Calu3 (cell line): Measurements from ENCODE around the gene CATSPER3. TPM values are rescaled to one million over a fixed set of nuclear protein-coding genes. Genes with fewer than 3 reads are reported as not detected.

Experiments
- BruUV-seq: library from RNA; stranded (reverse); fragments of 400-500 nt; replicated peaks from 2 replicates; lab custom pipeline; 2021; lab: Mats Ljungman, UMichigan
- CTCF ChIA-PET: fragments of 300-600 bp; sonication (Branson Sonifier 250); formaldehyde crosslinking; loops from one replicate; lab custom pipeline; 2022; ENCODE audit warnings: antibody characterized with exemption; lab: Charles Lee
- DNase-seq: peaks from one replicate; pipeline ENCODE4 v3.0.0; 2022
- H3K27ac Mint-ChIP-seq: one replicate; pipeline ENCODE4 v1.8.0; 2022; ENCODE audit warnings: mixed read lengths; ENCODE audit not compliant: unreplicated experiment
- H3K27me3 Mint-ChIP-seq: one replicate; pipeline ENCODE4 v1.8.0; 2022; ENCODE audit warnings: mixed read lengths; ENCODE audit not compliant: unreplicated experiment
- H3K36me3 Mint-ChIP-seq: one replicate; pipeline ENCODE4 v1.8.0; 2022; ENCODE audit warnings: mild to moderate bottlenecking, moderate library complexity, mixed read lengths; ENCODE audit not compliant: insufficient read depth, unreplicated experiment
- H3K4me1 Mint-ChIP-seq: one replicate; pipeline ENCODE4 v1.8.0; 2022; ENCODE audit warnings: mild to moderate bottlenecking, low read depth, mixed read lengths; ENCODE audit not compliant: unreplicated experiment
- H3K4me3 Mint-ChIP-seq: one replicate; pipeline ENCODE4 v1.8.0; 2022; ENCODE audit warnings: mild to moderate bottlenecking, low read depth, moderate library complexity, mixed read lengths; ENCODE audit not compliant: unreplicated experiment
- H3K9me3 Mint-ChIP-seq: one replicate; pipeline ENCODE4 v1.8.0; 2022; ENCODE audit warnings: low read depth, mixed read lengths; ENCODE audit not compliant: unreplicated experiment
- intact Hi-C: fragments of 100-400 bp; cut with micrococcal nuclease; formaldehyde crosslinking; loops from one replicate; pipeline ENCODE4 v1.10.0; 2022; ENCODE audit not compliant: unreplicated experiment
- total RNA-seq: library from RNA; stranded (reverse); gene quantifications from 2 replicates; pipeline ENCODE4 v1.2.3, GENCODE V29; 2022
- TF ChIP-seq, protein P1 (sequence below): fragments of 200-600 bp; IDR thresholded peaks from one replicate; pipeline ENCODE4 v1.8.0; 2022; ENCODE audit warnings: antibody characterized with exemption; ENCODE audit not compliant: unreplicated experiment

Gene CATSPER3
- total RNA-seq, 1 experiment from 2014 or later, result 1.5 TPM

DNA sequence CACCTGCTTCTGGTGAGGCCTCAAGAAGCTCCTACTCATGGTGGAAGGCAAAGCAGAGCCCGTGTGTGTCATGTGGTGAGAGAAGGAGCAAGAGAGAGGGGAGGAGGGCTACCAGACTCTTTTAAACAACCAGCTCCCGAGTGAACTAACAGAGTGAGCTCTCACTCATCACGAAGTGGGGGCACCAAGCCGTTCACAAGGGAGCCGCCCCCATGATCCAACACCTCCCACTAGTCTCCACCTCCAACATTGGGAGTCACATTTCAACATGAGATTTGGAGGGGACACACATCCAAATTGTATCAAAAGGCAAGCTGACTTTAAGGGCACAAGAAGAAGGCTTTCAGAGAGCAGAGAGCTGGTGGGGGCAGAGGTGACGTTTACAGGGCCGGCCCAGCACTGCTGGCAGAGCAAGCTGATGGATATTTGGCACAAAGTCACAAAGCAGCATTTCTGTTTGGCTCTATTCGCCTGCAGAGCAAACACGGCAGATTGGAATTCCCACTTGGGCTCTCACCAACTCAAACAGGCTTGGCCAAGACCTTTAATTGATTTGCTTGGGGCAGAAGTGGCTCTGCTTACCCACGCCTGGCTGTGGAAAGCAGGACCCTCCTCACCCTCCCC lies 46.4 kb downstream of the CATSPER3 start:
- H3K4me3 Mint-ChIP-seq, result no peak overlapping the region
- DNase-seq, result peak; percentile 28
- intact Hi-C loops, result no loop called here
- no peaks in the 10 kb centered on the region for H3K36me3 Mint-ChIP-seq
- no peaks in the 10 kb centered on the region for H3K27me3 Mint-ChIP-seq
- no peaks in the 10 kb centered on the region for H3K9me3 Mint-ChIP-seq
- CTCF ChIA-PET, result no interaction called here
- no peak overlapping the region for H3K27ac Mint-ChIP-seq
- no TSS peak for BruUV-seq
- TF ChIP-seq, protein P1, sequence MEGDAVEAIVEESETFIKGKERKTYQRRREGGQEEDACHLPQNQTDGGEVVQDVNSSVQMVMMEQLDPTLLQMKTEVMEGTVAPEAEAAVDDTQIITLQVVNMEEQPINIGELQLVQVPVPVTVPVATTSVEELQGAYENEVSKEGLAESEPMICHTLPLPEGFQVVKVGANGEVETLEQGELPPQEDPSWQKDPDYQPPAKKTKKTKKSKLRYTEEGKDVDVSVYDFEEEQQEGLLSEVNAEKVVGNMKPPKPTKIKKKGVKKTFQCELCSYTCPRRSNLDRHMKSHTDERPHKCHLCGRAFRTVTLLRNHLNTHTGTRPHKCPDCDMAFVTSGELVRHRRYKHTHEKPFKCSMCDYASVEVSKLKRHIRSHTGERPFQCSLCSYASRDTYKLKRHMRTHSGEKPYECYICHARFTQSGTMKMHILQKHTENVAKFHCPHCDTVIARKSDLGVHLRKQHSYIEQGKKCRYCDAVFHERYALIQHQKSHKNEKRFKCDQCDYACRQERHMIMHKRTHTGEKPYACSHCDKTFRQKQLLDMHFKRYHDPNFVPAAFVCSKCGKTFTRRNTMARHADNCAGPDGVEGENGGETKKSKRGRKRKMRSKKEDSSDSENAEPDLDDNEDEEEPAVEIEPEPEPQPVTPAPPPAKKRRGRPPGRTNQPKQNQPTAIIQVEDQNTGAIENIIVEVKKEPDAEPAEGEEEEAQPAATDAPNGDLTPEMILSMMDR, result no peak
- H3K4me1 Mint-ChIP-seq, result peaks cover 6% of the 10 kb centered on the region

DNA sequence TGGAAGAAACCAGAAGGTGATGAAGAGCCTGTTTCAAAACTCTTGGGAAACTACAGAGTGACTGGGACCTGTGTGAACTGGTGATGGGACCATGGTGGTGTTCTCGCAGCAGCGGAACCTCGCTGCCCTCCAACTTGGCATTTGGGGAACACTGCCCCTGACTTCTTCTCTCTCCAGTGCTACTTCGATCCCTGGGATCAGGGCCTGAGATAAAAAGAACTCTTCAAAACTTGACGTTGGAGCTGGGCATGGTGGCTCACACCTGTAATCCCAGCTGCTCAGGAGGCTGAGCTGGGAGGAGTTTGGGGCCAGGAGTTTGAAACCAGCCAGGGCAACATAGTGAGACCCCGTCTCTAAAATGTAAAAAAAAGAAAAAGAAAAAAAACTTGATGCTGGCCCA lies 48.2 kb downstream of the CATSPER3 start:
- Mint-ChIP-seq H3K4me1 (peaks cover 6% of the 10 kb centered on the region), H3K27ac (no peak overlapping the region), H3K4me3 (no peak overlapping the region), H3K36me3 (no peaks in the 10 kb centered on the region), H3K27me3 (no peaks in the 10 kb centered on the region), H3K9me3 (no peaks in the 10 kb centered on the region)
- TF ChIP-seq, protein P1, result no peak
- CTCF ChIA-PET, result no interaction called here
- BruUV-seq, result no TSS peak
- DNase-seq, result no peak
- intact Hi-C loops, result no loop called here

DNA sequence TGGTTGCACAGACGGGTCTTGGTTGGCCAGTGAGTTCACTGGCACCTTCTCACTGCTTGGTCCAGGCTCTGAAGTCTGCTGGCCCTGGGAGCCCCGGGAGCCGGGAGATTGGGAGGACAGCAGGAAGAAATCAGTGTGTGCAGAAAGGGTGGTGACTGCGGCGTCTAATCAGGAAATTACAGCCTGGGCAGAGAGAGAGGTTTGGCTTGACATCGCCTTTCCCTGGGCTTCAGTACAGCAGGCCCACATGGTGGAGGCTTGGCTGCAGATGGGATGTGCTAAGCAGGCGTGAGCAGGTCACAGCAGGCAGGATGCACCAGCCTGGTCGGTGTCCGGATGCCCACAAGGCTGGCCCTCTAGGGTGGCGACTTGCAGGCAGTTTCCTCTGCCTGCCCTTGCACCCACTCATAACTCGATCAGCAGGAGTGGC lies 49.2 kb downstream of the CATSPER3 start:
- intact Hi-C loops, result no loop called here
- Mint-ChIP-seq H3K4me3 (no peak overlapping the region), H3K4me1 (peaks cover 6% of the 10 kb centered on the region), H3K27me3 (no peaks in the 10 kb centered on the region), H3K9me3 (no peaks in the 10 kb centered on the region), H3K27ac (no peak overlapping the region), H3K36me3 (no peaks in the 10 kb centered on the region)
- no peak for DNase-seq
- BruUV-seq, result no TSS peak
- TF ChIP-seq, protein P1, result no peak
- CTCF ChIA-PET, result no interaction called here

DNA sequence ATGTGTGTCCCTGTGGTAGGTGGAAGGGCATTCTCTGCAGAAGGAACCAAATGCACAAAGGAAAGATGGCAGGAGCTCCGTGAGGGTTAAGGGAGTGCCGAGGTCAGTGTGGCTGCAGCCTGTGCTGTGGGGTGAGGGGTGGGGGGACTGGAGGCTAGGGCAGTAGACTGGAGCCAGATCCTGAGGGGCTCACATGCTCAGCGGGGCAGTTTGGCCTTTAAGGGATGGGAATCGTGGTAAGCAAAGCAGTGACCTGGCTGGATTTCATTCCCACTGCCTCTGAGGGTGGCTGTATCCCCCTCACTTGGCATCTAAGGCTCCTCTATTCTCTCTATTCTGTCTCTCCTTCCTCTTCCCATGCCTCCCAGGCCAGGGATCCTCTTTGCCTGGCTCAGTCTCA lies 50.8 kb downstream of the CATSPER3 start:
- Mint-ChIP-seq H3K9me3 (no peaks in the 10 kb centered on the region), H3K36me3 (no peaks in the 10 kb centered on the region), H3K4me3 (no peak overlapping the region), H3K27ac (no peak overlapping the region), H3K27me3 (no peaks in the 10 kb centered on the region), H3K4me1 (peaks cover 4% of the 10 kb centered on the region)
- TF ChIP-seq, protein P1, result no peak
- BruUV-seq, result no TSS peak
- DNase-seq, result no peak
- CTCF ChIA-PET, result no interaction called here
- intact Hi-C loops, result no loop called here
